Activated T-helper 1 cell treated with Interleukin-2 at 50 U/mL for 16 hours (primary cell): ENCODE data around the gene SLC5A2.
A peak's percentile ranks its signal among the peaks of the same experiment; 100 is the strongest.
"Not testable (repeated sequence)": the region's sequence is repeated elsewhere in the genome, so short reads cannot be mapped to it uniquely, and the experiment has no call there.

ENCODE experiments used
- DNase-seq: peaks from one replicate; pipeline ENCODE4 v3.0.0-alpha.2; 2020; ENCODE audit warnings: low read depth

Gene SLC5A2

GRCh38 chr16:31483081-31483480, at the start of gene SLC5A2:
Gene SLC5A2, plus strand, starts transcription at chr16:31483123. Its CDS starts 14 bp downstream, at chr16:31483137.
- DNase-seq: no peak

GRCh38 chr16:31435341-31436220, 47.3 kb upstream of the SLC5A2 start:
- no peak for DNase-seq

- no peak for DNase-seq
Measured at GRCh38 chr16:31436221-31437045, 46.5 kb upstream of the SLC5A2 start.

GRCh38 chr16:31438414-31438813, 44.5 kb upstream of the SLC5A2 start:
- no peak for DNase-seq

GRCh38 chr16:31439023-31439422, 43.9 kb upstream of the SLC5A2 start:
- DNase-seq: not testable (repeated sequence)

GRCh38 chr16:31439519-31439918, 43.4 kb upstream of the SLC5A2 start:
- DNase-seq: no peak

GRCh38 chr16:31440516-31441184, 42.3 kb upstream of the SLC5A2 start:
- DNase-seq: no peak

GRCh38 chr16:31441956-31442355, 41.0 kb upstream of the SLC5A2 start:
- no peak for DNase-seq

- DNase-seq: not testable (repeated sequence)
Measured at GRCh38 chr16:31445931-31446330, 37.0 kb upstream of the SLC5A2 start.

- DNase-seq: no peak
Measured at GRCh38 chr16:31451201-31451600, 31.7 kb upstream of the SLC5A2 start.

GRCh38 chr16:31451681-31452351, 31.1 kb upstream of the SLC5A2 start:
- DNase-seq: no peak

GRCh38 chr16:31452631-31453106, 30.3 kb upstream of the SLC5A2 start:
- no peak for DNase-seq

- no peak for DNase-seq
Measured at GRCh38 chr16:31453255-31454204, 29.4 kb upstream of the SLC5A2 start.

GRCh38 chr16:31455601-31456314, 27.2 kb upstream of the SLC5A2 start:
- no peak for DNase-seq

GRCh38 chr16:31456988-31457360, 25.9 kb upstream of the SLC5A2 start:
- DNase-seq: no peak

GRCh38 chr16:31458073-31458843, 24.7 kb upstream of the SLC5A2 start:
- DNase-seq: peak; percentile 38

GRCh38 chr16:31458844-31459686, 23.9 kb upstream of the SLC5A2 start, which contains the start of gene ARMC5:
Gene ARMC5, plus strand, starts transcription at chr16:31459501. Its CDS starts 24 bp downstream, at chr16:31459525.
- DNase-seq: peak; percentile 94
